ENCODE measurements around the gene GLOD4. TPM values are rescaled to one million over a fixed set of nuclear protein-coding genes. Genes with fewer than 3 reads are reported as not detected.

Gene GLOD4
- total and polyA plus RNA-seq, 2 experiments from 2014 or later = 76.8 to 85.3 TPM

DNA sequence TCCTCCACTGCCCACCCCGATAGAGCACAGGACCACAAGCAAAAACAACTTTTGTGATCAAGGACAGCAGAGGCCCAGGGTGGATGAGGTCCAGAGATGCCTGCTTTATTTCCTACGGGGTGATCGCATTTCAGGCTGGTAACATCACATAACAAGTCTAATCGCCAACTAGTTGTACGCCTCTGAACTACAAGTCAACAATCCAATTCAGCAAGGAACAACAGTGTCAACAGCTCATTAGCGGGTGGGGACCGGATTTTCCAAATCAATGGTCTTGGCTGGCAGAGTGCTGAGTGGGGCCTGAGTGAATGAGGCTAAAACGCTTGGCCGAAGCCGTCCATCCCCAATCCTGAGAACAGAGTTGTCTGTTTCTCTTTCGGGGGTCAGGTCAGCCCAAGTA is 17.2 kb upstream of the GLOD4 start:
- DNase-seq (ENCODE audit: low read depth in 1 of 2, low spot score in 1 of 2) = no peak
- Histone ChIP-seq H3K36me3 (peaks cover 17% of the 10 kb centered on the region), H3K9me3 (ENCODE audit: low read depth) (no peaks in the 10 kb centered on the region), H3K27me3 (no peaks in the 10 kb centered on the region), H3K27ac (no peak overlapping the region), H3K4me1 (ENCODE audit: low read depth) (no peaks in the 10 kb centered on the region), H3K4me3 (no peak overlapping the region)
- TF ChIP-seq, protein P1, sequence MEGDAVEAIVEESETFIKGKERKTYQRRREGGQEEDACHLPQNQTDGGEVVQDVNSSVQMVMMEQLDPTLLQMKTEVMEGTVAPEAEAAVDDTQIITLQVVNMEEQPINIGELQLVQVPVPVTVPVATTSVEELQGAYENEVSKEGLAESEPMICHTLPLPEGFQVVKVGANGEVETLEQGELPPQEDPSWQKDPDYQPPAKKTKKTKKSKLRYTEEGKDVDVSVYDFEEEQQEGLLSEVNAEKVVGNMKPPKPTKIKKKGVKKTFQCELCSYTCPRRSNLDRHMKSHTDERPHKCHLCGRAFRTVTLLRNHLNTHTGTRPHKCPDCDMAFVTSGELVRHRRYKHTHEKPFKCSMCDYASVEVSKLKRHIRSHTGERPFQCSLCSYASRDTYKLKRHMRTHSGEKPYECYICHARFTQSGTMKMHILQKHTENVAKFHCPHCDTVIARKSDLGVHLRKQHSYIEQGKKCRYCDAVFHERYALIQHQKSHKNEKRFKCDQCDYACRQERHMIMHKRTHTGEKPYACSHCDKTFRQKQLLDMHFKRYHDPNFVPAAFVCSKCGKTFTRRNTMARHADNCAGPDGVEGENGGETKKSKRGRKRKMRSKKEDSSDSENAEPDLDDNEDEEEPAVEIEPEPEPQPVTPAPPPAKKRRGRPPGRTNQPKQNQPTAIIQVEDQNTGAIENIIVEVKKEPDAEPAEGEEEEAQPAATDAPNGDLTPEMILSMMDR (IDR thresholded peaks at IDR 0.05; ENCODE audit: low read depth, low read length) = no peak

DNA sequence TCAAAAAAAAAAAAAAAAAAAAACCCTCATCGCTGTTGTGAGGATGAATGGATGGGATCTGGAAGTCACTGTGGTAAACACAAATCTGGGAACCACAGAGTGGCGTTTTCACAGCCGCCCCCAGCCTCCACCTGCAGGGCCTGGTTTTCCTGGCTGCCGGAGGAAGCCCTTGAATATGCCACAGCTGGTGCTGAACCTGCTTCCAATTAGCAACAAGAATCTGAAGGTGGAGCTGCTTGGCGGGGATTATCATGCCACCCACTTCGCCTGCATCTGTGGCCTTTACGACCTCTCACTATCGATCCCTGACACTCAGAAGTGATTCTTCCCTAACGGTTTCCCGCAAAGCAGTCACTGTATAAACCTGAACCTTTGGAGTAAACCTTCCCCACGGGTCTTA is 16.2 kb upstream of the GLOD4 start:
- Histone ChIP-seq H3K27ac (peak overlapping the region; percentile 45), H3K4me3 (no peak overlapping the region), H3K4me1 (ENCODE audit: low read depth) (no peaks in the 10 kb centered on the region), H3K9me3 (ENCODE audit: low read depth) (no peaks in the 10 kb centered on the region), H3K27me3 (no peaks in the 10 kb centered on the region), H3K36me3 (peaks cover 17% of the 10 kb centered on the region)
- no peak for DNase-seq (ENCODE audit: low read depth in 1 of 2, low spot score in 1 of 2)
- TF ChIP-seq, protein P1 (IDR thresholded peaks at IDR 0.05; ENCODE audit: low read depth, low read length) = no peak

DNA sequence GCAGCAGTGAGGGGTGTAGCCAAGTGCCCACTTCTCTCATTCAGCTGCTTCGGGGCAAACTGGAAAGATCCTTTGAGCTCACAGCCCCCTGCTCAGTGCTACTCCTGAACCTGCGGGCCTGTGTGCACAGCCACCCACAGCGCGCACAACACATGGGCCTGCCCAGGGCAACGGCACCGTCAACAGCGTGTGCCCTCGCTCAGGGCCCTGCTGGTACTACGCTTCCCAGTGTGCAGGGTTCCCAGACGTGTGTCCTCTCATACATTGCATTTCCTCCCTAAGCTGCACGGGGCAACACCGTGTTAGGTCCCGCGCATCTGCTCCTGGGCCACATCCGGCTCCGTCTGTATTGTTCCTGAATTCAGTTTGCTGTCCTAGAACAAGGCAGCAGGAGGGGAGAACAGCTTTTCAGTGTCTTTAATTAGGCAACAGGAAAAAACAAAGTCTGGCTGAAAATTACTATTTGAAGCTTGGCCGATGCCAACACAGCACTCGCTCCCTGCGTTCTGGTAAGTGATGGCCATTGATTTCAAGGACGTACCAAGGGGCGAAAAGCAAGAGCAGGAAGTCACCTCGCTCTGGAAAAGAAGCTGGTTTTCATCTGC is 15.3 kb upstream of the GLOD4 start:
- no peak overlapping the region for H3K4me3 ChIP-seq
- no peak for DNase-seq (ENCODE audit: low read depth in 1 of 2, low spot score in 1 of 2)
- no peaks in the 10 kb centered on the region for H3K4me1 ChIP-seq (ENCODE audit: low read depth)
- H3K27me3 ChIP-seq = no peaks in the 10 kb centered on the region
- peaks cover 13% of the 10 kb centered on the region for H3K36me3 ChIP-seq
- TF ChIP-seq, protein P1 (IDR thresholded peaks at IDR 0.05; ENCODE audit: low read depth, low read length) = no peak
- H3K27ac ChIP-seq = peak overlapping the region; percentile 3
- no peaks in the 10 kb centered on the region for H3K9me3 ChIP-seq (ENCODE audit: low read depth)

DNA sequence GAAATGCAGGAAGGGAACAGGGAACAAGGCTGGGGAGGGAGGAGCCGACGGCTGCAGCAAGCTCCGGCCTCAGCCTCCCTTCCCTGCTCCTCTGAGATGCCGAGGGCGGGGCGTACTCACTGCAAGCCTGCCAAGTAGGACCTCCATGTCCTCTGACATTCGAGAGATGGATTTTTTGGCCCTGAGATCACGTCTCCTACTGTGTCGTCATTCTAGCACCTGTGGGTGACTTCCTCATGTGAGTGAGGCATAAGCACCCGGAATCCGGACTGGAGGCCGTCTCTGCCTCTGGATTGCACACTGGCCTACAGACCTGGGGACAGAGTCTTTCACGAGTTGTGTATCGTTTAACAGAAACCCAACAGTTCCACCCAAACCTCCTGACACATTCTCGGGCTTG is 14.5 kb upstream of the GLOD4 start:
- H3K4me1 ChIP-seq (ENCODE audit: low read depth) = no peaks in the 10 kb centered on the region
- no peaks in the 10 kb centered on the region for H3K9me3 ChIP-seq (ENCODE audit: low read depth)
- H3K4me3 ChIP-seq = no peak overlapping the region
- no peaks in the 10 kb centered on the region for H3K27me3 ChIP-seq
- TF ChIP-seq, protein P1 (IDR thresholded peaks at IDR 0.05; ENCODE audit: low read depth, low read length) = no peak
- no peak for DNase-seq (ENCODE audit: low read depth in 1 of 2, low spot score in 1 of 2)
- H3K36me3 ChIP-seq = peaks cover 14% of the 10 kb centered on the region
- H3K27ac ChIP-seq = no peak overlapping the region

DNA sequence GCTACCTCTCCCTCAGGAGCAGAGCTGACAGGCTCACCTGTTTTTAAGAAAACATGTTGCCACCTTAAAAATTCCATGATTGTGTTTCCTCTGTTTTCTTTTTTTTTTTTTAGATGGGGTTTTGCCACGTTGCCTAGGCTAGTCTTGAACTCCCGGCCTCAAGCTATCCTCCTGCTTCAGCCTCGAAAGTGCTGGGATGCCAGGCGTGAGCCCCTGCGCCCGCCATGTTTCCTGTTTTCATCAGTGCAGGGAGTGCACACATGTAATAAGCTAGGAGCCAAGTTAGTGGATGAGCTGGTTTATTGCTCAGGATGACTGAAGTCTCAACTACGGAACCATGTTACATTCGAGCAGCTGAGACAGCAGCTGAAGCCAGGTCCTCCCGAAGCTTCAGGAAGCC is 13.6 kb upstream of the GLOD4 start:
- DNase-seq (ENCODE audit: low read depth in 1 of 2, low spot score in 1 of 2) = no peak
- H3K27ac ChIP-seq = no peak overlapping the region
- H3K4me1 ChIP-seq (ENCODE audit: low read depth) = no peaks in the 10 kb centered on the region
- H3K4me3 ChIP-seq = no peak overlapping the region
- no peaks in the 10 kb centered on the region for H3K9me3 ChIP-seq (ENCODE audit: low read depth)
- H3K36me3 ChIP-seq = peaks cover 13% of the 10 kb centered on the region
- TF ChIP-seq, protein P1 (IDR thresholded peaks at IDR 0.05; ENCODE audit: low read depth, low read length) = no peak
- no peaks in the 10 kb centered on the region for H3K27me3 ChIP-seq
